Transverse colon (tissue), 4 donors: ENCODE measurements around the gene ZNF430.

ENCODE experiments used
- CTCF ChIP-seq, 5 experiments: fragments of 200-600 bp in 3 of 5; fragments of 450-650 bp in 2 of 5; sonication (generic) in 3 of 5; IDR thresholded peaks; 1 replicate in 2 of 5; 2 replicates in 3 of 5; pipeline ENCODE4 v1.5.1; 2016 to 2017; ENCODE audit warnings: antibody characterized with exemption in 5 of 5, inconsistent platforms in 3 of 5, mild to moderate bottlenecking in 2 of 5, moderate library complexity in 1 of 5
- POLR2A ChIP-seq: fragments of 450-650 bp; IDR thresholded peaks from one replicate; pipeline ENCODE4 v1.6.1; 2016; ENCODE audit warnings: antibody characterized with exemption, mild to moderate bottlenecking, moderate library complexity
- POLR2AphosphoS5 ChIP-seq, 3 donors: sonication (generic); formaldehyde crosslinking; IDR thresholded peaks; one replicate each; pipeline ENCODE4 v1.6.1; 2016; ENCODE audit warnings: antibody characterized with exemption in 3 of 3

- TF ChIP-seq CTCF (IDR thresholded peaks at IDR 0.05) (no peak), POLR2AphosphoS5 (IDR thresholded peaks at IDR 0.05) (no peak), POLR2A (no peak)
These were observed 88.7 kb downstream of the ZNF430 start for GRCh38 chr19:21109116-21109515.
